Keratinocyte (primary cell): ENCODE measurements around the gene SLC12A6.
"Not testable (repeated sequence)": the region's sequence is repeated elsewhere in the genome, so short reads cannot be mapped to it uniquely, and the experiment has no call there.

Experiments used
- EZH2 ChIP-seq: IDR thresholded peaks from one replicate; pipeline ENCODE4 v1.6.1; 2012; ENCODE audit warnings: inconsistent platforms, mild to moderate bottlenecking, low read length, moderate library complexity
- TF ChIP-seq, protein P1 (sequence below), 3 experiments: IDR thresholded peaks in 1 of 3; conservative IDR thresholded peaks in 1 of 3; optimal IDR thresholded peaks in 1 of 3; 2 replicates in 2 of 3; 3 replicates in 1 of 3; pipeline versions ENCODE3 to v1.5.1; 2011; ENCODE audit warnings: low read length in 3 of 3, mild to moderate bottlenecking in 3 of 3, moderate library complexity in 2 of 3, control low read depth in 1 of 3, inconsistent platforms in 1 of 3; ENCODE audit not compliant: insufficient read depth in 2 of 3; ENCODE audit errors: extremely low read depth in 1 of 3

- TF ChIP-seq, protein P1, sequence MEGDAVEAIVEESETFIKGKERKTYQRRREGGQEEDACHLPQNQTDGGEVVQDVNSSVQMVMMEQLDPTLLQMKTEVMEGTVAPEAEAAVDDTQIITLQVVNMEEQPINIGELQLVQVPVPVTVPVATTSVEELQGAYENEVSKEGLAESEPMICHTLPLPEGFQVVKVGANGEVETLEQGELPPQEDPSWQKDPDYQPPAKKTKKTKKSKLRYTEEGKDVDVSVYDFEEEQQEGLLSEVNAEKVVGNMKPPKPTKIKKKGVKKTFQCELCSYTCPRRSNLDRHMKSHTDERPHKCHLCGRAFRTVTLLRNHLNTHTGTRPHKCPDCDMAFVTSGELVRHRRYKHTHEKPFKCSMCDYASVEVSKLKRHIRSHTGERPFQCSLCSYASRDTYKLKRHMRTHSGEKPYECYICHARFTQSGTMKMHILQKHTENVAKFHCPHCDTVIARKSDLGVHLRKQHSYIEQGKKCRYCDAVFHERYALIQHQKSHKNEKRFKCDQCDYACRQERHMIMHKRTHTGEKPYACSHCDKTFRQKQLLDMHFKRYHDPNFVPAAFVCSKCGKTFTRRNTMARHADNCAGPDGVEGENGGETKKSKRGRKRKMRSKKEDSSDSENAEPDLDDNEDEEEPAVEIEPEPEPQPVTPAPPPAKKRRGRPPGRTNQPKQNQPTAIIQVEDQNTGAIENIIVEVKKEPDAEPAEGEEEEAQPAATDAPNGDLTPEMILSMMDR (optimal IDR thresholded peaks at IDR 0.05 in 1 of 3, IDR thresholded peaks at IDR 0.05 in 1 of 3, conservative IDR thresholded peaks at IDR 0.05 in 1 of 3; ENCODE audit: extremely low read depth in 1 of 3, insufficient read depth in 2 of 3, low read length in 3 of 3): not testable (repeated sequence)
- TF ChIP-seq EZH2: not testable (repeated sequence)
Observed at GRCh38 chr15:34352996-34353395, 15.4 kb upstream of the SLC12A6 start.
